GM12878 (cell line): ENCODE data around the gene CTSA. TPM values are rescaled to one million over a fixed set of nuclear protein-coding genes. Genes with fewer than 3 reads are reported as not detected.

Experiments used
- BCL11A ChIP-seq: IDR thresholded peaks from 2 replicates; pipeline ENCODE4 v1.6.1; 2011; ENCODE audit warnings: low read depth, low read length
- CREB1 ChIP-seq: IDR thresholded peaks from 2 replicates; pipeline ENCODE4 v1.6.1; 2012; ENCODE audit warnings: low read depth, mild to moderate bottlenecking, inconsistent platforms
- FOS ChIP-seq: IDR thresholded peaks from 3 replicates; pipeline ENCODE4 v1.6.1; 2011; ENCODE audit warnings: borderline replicate concordance; ENCODE audit not compliant: insufficient read length; ENCODE audit errors: extremely low read depth
- IKZF2 ChIP-seq, 2 experiments: fragments of 450-650 bp; IDR thresholded peaks; 2 replicates each; pipeline ENCODE4 v1.6.1; 2017; ENCODE audit warnings: mild to moderate bottlenecking in 2 of 2, moderate library complexity in 2 of 2
- KLF5 ChIP-seq: fragments of 450-650 bp; IDR thresholded peaks from 2 replicates; pipeline ENCODE4 v1.6.1; 2014; ENCODE audit warnings: mild to moderate bottlenecking; ENCODE audit not compliant: partially characterized antibody
- MEF2A ChIP-seq: IDR thresholded peaks from 2 replicates; pipeline ENCODE4 v1.6.1; 2011; ENCODE audit warnings: low read depth, mild to moderate bottlenecking, low read length, moderate library complexity; ENCODE audit not compliant: insufficient read depth
- MYB ChIP-seq: fragments of 150-350 bp; IDR thresholded peaks from 2 replicates; pipeline ENCODE4 v1.6.1; 2014; ENCODE audit warnings: mild to moderate bottlenecking, low read depth, low read length, borderline replicate concordance
- ZBED1 ChIP-seq: IDR thresholded peaks from 2 replicates; pipeline ENCODE4 v1.6.1; 2016; ENCODE audit warnings: borderline replicate concordance
- polyA plus RNA-seq, 11 experiments: library from polyadenylated mRNA; depleted of rRNA in 4 of 11; unstranded in 6 of 11; stranded (reverse) in 5 of 11; fragments of >200 nt; fragmentation: Nextera tagmentation in 4 of 11; fragmentation: Illumina TruSeq in 1 of 11; extraction: Ambion mirVana in 4 of 11; extraction: Trizol in 1 of 11; gene quantifications; 1 replicate in 1 of 11; 2 replicates in 10 of 11; pipeline versions ENCODE4 v1.2.1 to v1.2.3, GENCODE V29; 2011 to 2016; ENCODE audit warnings: inconsistent platforms in 2 of 11, missing spikeins in 2 of 11, low read depth in 1 of 11
- total RNA-seq, 4 experiments: library from RNA; depleted of rRNA in 3 of 4; stranded (reverse); fragments of >200 nt in 3 of 4; fragmentation: Illumina TruSeq in 1 of 4; extraction: Trizol in 1 of 4; gene quantifications; 2 replicates each; pipeline versions ENCODE4 v1.2.1 to v1.2.3, GENCODE V29; 2013 to 2021
- TF ChIP-seq, protein P1 (sequence below): fragments of 450-650 bp; conservative IDR thresholded peaks from 2 replicates; pipeline ENCODE4 v1.6.1; 2017; ENCODE audit warnings: mild to moderate bottlenecking, moderate library complexity
- TF ChIP-seq, protein P2 (sequence below): IDR thresholded peaks from 2 replicates; pipeline ENCODE4 v1.6.1; 2012; ENCODE audit warnings: low read length, inconsistent platforms
- TF ChIP-seq, protein P3 (sequence below), 3 experiments: IDR thresholded peaks in 2 of 3; conservative IDR thresholded peaks in 1 of 3; 2 replicates each; pipeline ENCODE4 v1.5.1; 2011; ENCODE audit warnings: low read depth in 3 of 3, low read length in 3 of 3, mild to moderate bottlenecking in 3 of 3, control low read depth in 2 of 3, moderate library complexity in 2 of 3, inconsistent platforms in 1 of 3, mixed read lengths in 1 of 3; ENCODE audit not compliant: control insufficient read depth in 2 of 3, insufficient read depth in 1 of 3; ENCODE audit errors: extremely low read depth in 1 of 3
- TF ChIP-seq, protein P4 (sequence below): fragments of 450-650 bp; IDR thresholded peaks from 2 replicates; pipeline ENCODE4 v1.6.1; 2017; ENCODE audit warnings: mild to moderate bottlenecking, moderate library complexity
- TF ChIP-seq, protein P5 (sequence below): IDR thresholded peaks from 2 replicates; pipeline ENCODE4 v1.6.1; 2011; ENCODE audit warnings: borderline replicate concordance, low read depth, mild to moderate bottlenecking, moderate library complexity, low read length; ENCODE audit not compliant: insufficient read depth, poor library complexity, severe bottlenecking
- TF ChIP-seq, protein P6 (sequence below): IDR thresholded peaks from 2 replicates; pipeline ENCODE4 v1.6.1; 2011; ENCODE audit warnings: low read depth, low read length, improper control_type of control experiment, borderline replicate concordance

CTSA gene
- total and polyA plus RNA-seq, 10 of the 15 experiments (the other 5 are each of a cell fraction or from before 2014, with no cell fraction given): 7.1 to 67.0 (median 36.2) TPM

DNA sequence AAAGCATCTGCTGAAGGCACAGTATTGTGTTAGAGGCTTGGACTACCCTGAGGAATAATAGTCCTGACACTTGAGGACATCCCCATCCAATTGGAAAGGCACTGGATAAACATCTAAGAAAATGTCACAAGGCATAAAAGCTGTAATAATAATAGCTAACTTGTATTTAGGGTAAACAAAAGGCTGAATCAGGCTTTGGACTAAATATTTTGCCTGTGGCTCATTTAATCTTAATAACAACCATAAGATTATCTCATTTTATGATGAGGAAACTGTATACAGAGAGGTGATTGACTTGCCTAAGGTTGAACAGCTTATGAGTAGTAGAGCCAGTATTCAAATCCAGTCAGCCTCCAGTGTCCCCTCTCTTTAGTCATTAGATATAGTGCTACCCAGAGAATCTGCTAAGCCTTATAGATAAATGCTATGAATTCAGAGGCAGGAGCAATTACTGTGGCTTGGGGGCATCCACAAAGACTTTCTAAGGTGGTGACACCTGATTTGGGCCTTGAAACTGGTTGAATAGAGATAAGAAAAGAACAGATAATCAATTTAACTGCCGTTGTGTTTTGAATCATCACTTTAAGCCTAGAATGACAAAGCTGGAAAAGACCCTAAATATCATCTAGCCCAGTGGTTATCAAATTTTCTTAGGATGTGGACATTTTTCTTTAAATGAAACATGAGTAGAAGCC lies 17.6 kb upstream of the CTSA start (continued):
- TF ChIP-seq, protein P1, sequence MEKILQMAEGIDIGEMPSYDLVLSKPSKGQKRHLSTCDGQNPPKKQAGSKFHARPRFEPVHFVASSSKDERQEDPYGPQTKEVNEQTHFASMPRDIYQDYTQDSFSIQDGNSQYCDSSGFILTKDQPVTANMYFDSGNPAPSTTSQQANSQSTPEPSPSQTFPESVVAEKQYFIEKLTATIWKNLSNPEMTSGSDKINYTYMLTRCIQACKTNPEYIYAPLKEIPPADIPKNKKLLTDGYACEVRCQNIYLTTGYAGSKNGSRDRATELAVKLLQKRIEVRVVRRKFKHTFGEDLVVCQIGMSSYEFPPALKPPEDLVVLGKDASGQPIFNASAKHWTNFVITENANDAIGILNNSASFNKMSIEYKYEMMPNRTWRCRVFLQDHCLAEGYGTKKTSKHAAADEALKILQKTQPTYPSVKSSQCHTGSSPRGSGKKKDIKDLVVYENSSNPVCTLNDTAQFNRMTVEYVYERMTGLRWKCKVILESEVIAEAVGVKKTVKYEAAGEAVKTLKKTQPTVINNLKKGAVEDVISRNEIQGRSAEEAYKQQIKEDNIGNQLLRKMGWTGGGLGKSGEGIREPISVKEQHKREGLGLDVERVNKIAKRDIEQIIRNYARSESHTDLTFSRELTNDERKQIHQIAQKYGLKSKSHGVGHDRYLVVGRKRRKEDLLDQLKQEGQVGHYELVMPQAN: no peak
- TF ChIP-seq FOS (no peak), MYB (no peak), MEF2A (no peak), KLF5 (no peak), BCL11A (no peak), CREB1 (no peak), IKZF2 (IDR thresholded peaks at IDR 0.05) (no peak), ZBED1 (no peak)
- TF ChIP-seq, protein P2, sequence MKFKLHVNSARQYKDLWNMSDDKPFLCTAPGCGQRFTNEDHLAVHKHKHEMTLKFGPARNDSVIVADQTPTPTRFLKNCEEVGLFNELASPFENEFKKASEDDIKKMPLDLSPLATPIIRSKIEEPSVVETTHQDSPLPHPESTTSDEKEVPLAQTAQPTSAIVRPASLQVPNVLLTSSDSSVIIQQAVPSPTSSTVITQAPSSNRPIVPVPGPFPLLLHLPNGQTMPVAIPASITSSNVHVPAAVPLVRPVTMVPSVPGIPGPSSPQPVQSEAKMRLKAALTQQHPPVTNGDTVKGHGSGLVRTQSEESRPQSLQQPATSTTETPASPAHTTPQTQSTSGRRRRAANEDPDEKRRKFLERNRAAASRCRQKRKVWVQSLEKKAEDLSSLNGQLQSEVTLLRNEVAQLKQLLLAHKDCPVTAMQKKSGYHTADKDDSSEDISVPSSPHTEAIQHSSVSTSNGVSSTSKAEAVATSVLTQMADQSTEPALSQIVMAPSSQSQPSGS: no peak
- TF ChIP-seq, protein P3, sequence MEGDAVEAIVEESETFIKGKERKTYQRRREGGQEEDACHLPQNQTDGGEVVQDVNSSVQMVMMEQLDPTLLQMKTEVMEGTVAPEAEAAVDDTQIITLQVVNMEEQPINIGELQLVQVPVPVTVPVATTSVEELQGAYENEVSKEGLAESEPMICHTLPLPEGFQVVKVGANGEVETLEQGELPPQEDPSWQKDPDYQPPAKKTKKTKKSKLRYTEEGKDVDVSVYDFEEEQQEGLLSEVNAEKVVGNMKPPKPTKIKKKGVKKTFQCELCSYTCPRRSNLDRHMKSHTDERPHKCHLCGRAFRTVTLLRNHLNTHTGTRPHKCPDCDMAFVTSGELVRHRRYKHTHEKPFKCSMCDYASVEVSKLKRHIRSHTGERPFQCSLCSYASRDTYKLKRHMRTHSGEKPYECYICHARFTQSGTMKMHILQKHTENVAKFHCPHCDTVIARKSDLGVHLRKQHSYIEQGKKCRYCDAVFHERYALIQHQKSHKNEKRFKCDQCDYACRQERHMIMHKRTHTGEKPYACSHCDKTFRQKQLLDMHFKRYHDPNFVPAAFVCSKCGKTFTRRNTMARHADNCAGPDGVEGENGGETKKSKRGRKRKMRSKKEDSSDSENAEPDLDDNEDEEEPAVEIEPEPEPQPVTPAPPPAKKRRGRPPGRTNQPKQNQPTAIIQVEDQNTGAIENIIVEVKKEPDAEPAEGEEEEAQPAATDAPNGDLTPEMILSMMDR (IDR thresholded peaks at IDR 0.05 in 2 of 3, conservative IDR thresholded peaks at IDR 0.05 in 1 of 3; ENCODE audit: control insufficient read depth in 2 of 3, extremely low read depth in 1 of 3, insufficient read depth in 1 of 3, low read depth in 3 of 3, low read length in 3 of 3): no peak
- TF ChIP-seq, protein P4, sequence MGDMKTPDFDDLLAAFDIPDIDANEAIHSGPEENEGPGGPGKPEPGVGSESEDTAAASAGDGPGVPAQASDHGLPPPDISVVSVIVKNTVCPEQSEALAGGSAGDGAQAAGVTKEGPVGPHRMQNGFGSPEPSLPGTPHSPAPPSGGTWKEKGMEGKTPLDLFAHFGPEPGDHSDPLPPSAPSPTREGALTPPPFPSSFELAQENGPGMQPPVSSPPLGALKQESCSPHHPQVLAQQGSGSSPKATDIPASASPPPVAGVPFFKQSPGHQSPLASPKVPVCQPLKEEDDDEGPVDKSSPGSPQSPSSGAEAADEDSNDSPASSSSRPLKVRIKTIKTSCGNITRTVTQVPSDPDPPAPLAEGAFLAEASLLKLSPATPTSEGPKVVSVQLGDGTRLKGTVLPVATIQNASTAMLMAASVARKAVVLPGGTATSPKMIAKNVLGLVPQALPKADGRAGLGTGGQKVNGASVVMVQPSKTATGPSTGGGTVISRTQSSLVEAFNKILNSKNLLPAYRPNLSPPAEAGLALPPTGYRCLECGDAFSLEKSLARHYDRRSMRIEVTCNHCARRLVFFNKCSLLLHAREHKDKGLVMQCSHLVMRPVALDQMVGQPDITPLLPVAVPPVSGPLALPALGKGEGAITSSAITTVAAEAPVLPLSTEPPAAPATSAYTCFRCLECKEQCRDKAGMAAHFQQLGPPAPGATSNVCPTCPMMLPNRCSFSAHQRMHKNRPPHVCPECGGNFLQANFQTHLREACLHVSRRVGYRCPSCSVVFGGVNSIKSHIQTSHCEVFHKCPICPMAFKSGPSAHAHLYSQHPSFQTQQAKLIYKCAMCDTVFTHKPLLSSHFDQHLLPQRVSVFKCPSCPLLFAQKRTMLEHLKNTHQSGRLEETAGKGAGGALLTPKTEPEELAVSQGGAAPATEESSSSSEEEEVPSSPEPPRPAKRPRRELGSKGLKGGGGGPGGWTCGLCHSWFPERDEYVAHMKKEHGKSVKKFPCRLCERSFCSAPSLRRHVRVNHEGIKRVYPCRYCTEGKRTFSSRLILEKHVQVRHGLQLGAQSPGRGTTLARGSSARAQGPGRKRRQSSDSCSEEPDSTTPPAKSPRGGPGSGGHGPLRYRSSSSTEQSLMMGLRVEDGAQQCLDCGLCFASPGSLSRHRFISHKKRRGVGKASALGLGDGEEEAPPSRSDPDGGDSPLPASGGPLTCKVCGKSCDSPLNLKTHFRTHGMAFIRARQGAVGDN: no peak
- TF ChIP-seq, protein P5, sequence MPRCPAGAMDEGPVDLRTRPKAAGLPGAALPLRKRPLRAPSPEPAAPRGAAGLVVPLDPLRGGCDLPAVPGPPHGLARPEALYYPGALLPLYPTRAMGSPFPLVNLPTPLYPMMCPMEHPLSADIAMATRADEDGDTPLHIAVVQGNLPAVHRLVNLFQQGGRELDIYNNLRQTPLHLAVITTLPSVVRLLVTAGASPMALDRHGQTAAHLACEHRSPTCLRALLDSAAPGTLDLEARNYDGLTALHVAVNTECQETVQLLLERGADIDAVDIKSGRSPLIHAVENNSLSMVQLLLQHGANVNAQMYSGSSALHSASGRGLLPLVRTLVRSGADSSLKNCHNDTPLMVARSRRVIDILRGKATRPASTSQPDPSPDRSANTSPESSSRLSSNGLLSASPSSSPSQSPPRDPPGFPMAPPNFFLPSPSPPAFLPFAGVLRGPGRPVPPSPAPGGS: no peak
- TF ChIP-seq, protein P6, sequence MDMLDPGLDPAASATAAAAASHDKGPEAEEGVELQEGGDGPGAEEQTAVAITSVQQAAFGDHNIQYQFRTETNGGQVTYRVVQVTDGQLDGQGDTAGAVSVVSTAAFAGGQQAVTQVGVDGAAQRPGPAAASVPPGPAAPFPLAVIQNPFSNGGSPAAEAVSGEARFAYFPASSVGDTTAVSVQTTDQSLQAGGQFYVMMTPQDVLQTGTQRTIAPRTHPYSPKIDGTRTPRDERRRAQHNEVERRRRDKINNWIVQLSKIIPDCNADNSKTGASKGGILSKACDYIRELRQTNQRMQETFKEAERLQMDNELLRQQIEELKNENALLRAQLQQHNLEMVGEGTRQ: no peak
- TF ChIP-seq, all 136 proteins: peak for 0
